Raji (cell line): ENCODE measurements around the gene DCAF15.

Source experiments
- POLR2A ChIP-seq: IDR thresholded peaks from 2 replicates; pipeline ENCODE4 v1.6.1; 2011; ENCODE audit warnings: low read depth, low read length, control low read depth; ENCODE audit not compliant: insufficient read depth

DCAF15 gene

GRCh38 chr19:13923194-13923987 is 28.9 kb upstream of the DCAF15 start:
- TF ChIP-seq POLR2A = no peak

- TF ChIP-seq POLR2A = no peak
Measured at GRCh38 chr19:13926010-13926409, 26.3 kb upstream of the DCAF15 start.

GRCh38 chr19:13926715-13927114 is 25.6 kb upstream of the DCAF15 start:
- no peak for TF ChIP-seq POLR2A

- TF ChIP-seq POLR2A = no peak
Measured at GRCh38 chr19:13929340-13929739, 23.0 kb upstream of the DCAF15 start.

GRCh38 chr19:13929956-13930355 is 22.4 kb upstream of the DCAF15 start:
- no peak for TF ChIP-seq POLR2A

- no peak for TF ChIP-seq POLR2A
Measured at GRCh38 chr19:13930402-13930801, 21.9 kb upstream of the DCAF15 start.

- TF ChIP-seq POLR2A = no peak
Measured at GRCh38 chr19:13931391-13932148, 20.7 kb upstream of the DCAF15 start.

- TF ChIP-seq POLR2A = no peak
Measured at GRCh38 chr19:13932149-13932637, 20.1 kb upstream of the DCAF15 start.

GRCh38 chr19:13932911-13933393 is 19.4 kb upstream of the DCAF15 start:
- TF ChIP-seq POLR2A = no peak

GRCh38 chr19:13934785-13935109 is 17.6 kb upstream of the DCAF15 start:
- no peak for TF ChIP-seq POLR2A

- TF ChIP-seq POLR2A = no peak
Measured at GRCh38 chr19:13935765-13936510, 16.4 kb upstream of the DCAF15 start.

GRCh38 chr19:13937479-13938300 is 14.6 kb upstream of the DCAF15 start:
- TF ChIP-seq POLR2A = no peak

GRCh38 chr19:13938301-13939064 is 13.8 kb upstream of the DCAF15 start, which contains the start of gene PODNL1:
Gene PODNL1, minus strand, starts transcription at chr19:13938417. Its CDS starts 236 bp downstream, at chr19:13938181.
- TF ChIP-seq POLR2A = no peak

GRCh38 chr19:13942023-13942684 is 10.2 kb upstream of the DCAF15 start:
- TF ChIP-seq POLR2A = no peak

GRCh38 chr19:13946414-13946813 is 5.9 kb upstream of the DCAF15 start:
- TF ChIP-seq POLR2A = no peak
